NCI-H345 (cell line): Measurements from ENCODE around the gene ANKS1A.

Experiments used
- DNase-seq: peaks from one replicate; lab custom pipeline; 2025; lab: John Stamatoyannopoulos, UW

The ANKS1A gene

GRCh38 chr6:35054106-35054742 lies 165.2 kb downstream of the ANKS1A start:
- no peak for DNase-seq

GRCh38 chr6:35054743-35055130 lies 165.7 kb downstream of the ANKS1A start:
- DNase-seq, result no peak

GRCh38 chr6:35055891-35056290 lies 166.8 kb downstream of the ANKS1A start:
- no peak for DNase-seq

- DNase-seq, result no peak
Observed at GRCh38 chr6:35056952-35057351, 167.9 kb downstream of the ANKS1A start.

GRCh38 chr6:35057449-35058357 lies 168.6 kb downstream of the ANKS1A start:
- DNase-seq, result no peak

GRCh38 chr6:35058358-35058675 lies 169.3 kb downstream of the ANKS1A start:
- no peak for DNase-seq

GRCh38 chr6:35058865-35059522 lies 169.9 kb downstream of the ANKS1A start:
- DNase-seq, result no peak

- no peak for DNase-seq
Observed at GRCh38 chr6:35059596-35060345, 170.7 kb downstream of the ANKS1A start.

GRCh38 chr6:35061102-35061615 lies 172.1 kb downstream of the ANKS1A start:
- no peak for DNase-seq

- no peak for DNase-seq
Observed at GRCh38 chr6:35061651-35062410, 172.8 kb downstream of the ANKS1A start.

- DNase-seq, result no peak
Observed at GRCh38 chr6:35062676-35063574, 173.9 kb downstream of the ANKS1A start.

GRCh38 chr6:35063701-35064280 lies 174.7 kb downstream of the ANKS1A start:
- DNase-seq, result no peak

GRCh38 chr6:35064290-35064689 lies 175.2 kb downstream of the ANKS1A start:
- no peak for DNase-seq

- DNase-seq, result no peak
Observed at GRCh38 chr6:35064757-35065440, 175.8 kb downstream of the ANKS1A start.

- DNase-seq, result no peak
Observed at GRCh38 chr6:35065441-35065800, 176.4 kb downstream of the ANKS1A start.

- no peak for DNase-seq
Observed at GRCh38 chr6:35065870-35066269, 176.8 kb downstream of the ANKS1A start.

- no peak for DNase-seq
Observed at GRCh38 chr6:35067234-35067633, 178.2 kb downstream of the ANKS1A start.

- no peak for DNase-seq
Observed at GRCh38 chr6:35068206-35068605, 179.2 kb downstream of the ANKS1A start.

GRCh38 chr6:35068644-35069043 lies 179.6 kb downstream of the ANKS1A start:
- DNase-seq, result no peak
